GM12878 (cell line): ENCODE measurements around the gene SEPTIN14.

Experiments used
- BRCA1 ChIP-seq: IDR thresholded peaks from 2 replicates; pipeline ENCODE4 v1.6.1; 2011; ENCODE audit warnings: low read depth, low read length, improper control_type of control experiment
- CEBPB ChIP-seq, 2 experiments: fragments of 150-350 bp in 1 of 2; IDR thresholded peaks; 2 replicates each; pipeline ENCODE4 v1.6.1; 2012 to 2014; ENCODE audit warnings: low read depth in 2 of 2, low read length in 2 of 2, borderline replicate concordance in 1 of 2, inconsistent platforms in 1 of 2
- CTCF ChIP-seq, 3 experiments: IDR thresholded peaks in 2 of 3; conservative IDR thresholded peaks in 1 of 3; 2 replicates each; pipeline ENCODE4 v1.5.1; 2011; ENCODE audit warnings: low read depth in 3 of 3, low read length in 3 of 3, mild to moderate bottlenecking in 3 of 3, control low read depth in 2 of 3, moderate library complexity in 2 of 3, inconsistent platforms in 1 of 3, mixed read lengths in 1 of 3; ENCODE audit not compliant: control insufficient read depth in 2 of 3, insufficient read depth in 1 of 3; ENCODE audit errors: extremely low read depth in 1 of 3
- HDAC6 ChIP-seq: fragments of 200-600 bp; sonication (generic); IDR thresholded peaks from one replicate; pipeline ENCODE4 v1.8.0; 2017; ENCODE audit warnings: antibody characterized with exemption; ENCODE audit not compliant: unreplicated experiment
- MAX ChIP-seq: IDR thresholded peaks from 2 replicates; pipeline ENCODE4 v1.6.1; 2012; ENCODE audit warnings: low read depth, low read length, improper control_type of control experiment
- POLR2AphosphoS5 ChIP-seq: IDR thresholded peaks from 2 replicates; pipeline ENCODE4 v1.6.1; 2011; ENCODE audit warnings: mild to moderate bottlenecking, low read length, inconsistent platforms
- RFX5 ChIP-seq: IDR thresholded peaks from 2 replicates; pipeline ENCODE4 v1.6.1; 2011; ENCODE audit warnings: low read depth, low read length, improper control_type of control experiment
- SMAD1 ChIP-seq: fragments of 450-650 bp; IDR thresholded peaks from 2 replicates; pipeline ENCODE4 v1.6.1; 2018; ENCODE audit warnings: mild to moderate bottlenecking, low read depth; ENCODE audit not compliant: partially characterized antibody
- TF ChIP-seq, protein P1 (sequence below): IDR thresholded peaks from 2 replicates; pipeline ENCODE4 v1.6.1; 2012; ENCODE audit warnings: mild to moderate bottlenecking, low read depth, low read length

- TF ChIP-seq CTCF (IDR thresholded peaks at IDR 0.05 in 2 of 3, conservative IDR thresholded peaks at IDR 0.05 in 1 of 3; ENCODE audit: control insufficient read depth in 2 of 3, extremely low read depth in 1 of 3, insufficient read depth in 1 of 3, low read depth in 3 of 3, low read length in 3 of 3) (no peak), SMAD1 (no peak), RFX5 (no peak), MAX (no peak), HDAC6 (no peak), POLR2AphosphoS5 (no peak), CEBPB (IDR thresholded peaks at IDR 0.05; ENCODE audit: borderline replicate concordance in 1 of 2, low read depth in 2 of 2, low read length in 2 of 2) (no peak), BRCA1 (no peak)
- TF ChIP-seq, protein P1, sequence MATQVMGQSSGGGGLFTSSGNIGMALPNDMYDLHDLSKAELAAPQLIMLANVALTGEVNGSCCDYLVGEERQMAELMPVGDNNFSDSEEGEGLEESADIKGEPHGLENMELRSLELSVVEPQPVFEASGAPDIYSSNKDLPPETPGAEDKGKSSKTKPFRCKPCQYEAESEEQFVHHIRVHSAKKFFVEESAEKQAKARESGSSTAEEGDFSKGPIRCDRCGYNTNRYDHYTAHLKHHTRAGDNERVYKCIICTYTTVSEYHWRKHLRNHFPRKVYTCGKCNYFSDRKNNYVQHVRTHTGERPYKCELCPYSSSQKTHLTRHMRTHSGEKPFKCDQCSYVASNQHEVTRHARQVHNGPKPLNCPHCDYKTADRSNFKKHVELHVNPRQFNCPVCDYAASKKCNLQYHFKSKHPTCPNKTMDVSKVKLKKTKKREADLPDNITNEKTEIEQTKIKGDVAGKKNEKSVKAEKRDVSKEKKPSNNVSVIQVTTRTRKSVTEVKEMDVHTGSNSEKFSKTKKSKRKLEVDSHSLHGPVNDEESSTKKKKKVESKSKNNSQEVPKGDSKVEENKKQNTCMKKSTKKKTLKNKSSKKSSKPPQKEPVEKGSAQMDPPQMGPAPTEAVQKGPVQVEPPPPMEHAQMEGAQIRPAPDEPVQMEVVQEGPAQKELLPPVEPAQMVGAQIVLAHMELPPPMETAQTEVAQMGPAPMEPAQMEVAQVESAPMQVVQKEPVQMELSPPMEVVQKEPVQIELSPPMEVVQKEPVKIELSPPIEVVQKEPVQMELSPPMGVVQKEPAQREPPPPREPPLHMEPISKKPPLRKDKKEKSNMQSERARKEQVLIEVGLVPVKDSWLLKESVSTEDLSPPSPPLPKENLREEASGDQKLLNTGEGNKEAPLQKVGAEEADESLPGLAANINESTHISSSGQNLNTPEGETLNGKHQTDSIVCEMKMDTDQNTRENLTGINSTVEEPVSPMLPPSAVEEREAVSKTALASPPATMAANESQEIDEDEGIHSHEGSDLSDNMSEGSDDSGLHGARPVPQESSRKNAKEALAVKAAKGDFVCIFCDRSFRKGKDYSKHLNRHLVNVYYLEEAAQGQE: no peak
These were observed 74.8 kb downstream of the SEPTIN14 start for GRCh38 chr7:55787796-55788195.
